ENCODE data around the gene FGD5. TPM values are rescaled to one million over a fixed set of nuclear protein-coding genes. Genes with fewer than 3 reads are reported as not detected.

FGD5 gene
- polyA plus RNA-seq, 1 of the 3 experiments (the other 2 are of a cell fraction): not detected

- Histone ChIP-seq H3F3A (replicated peaks; ENCODE audit: insufficient read depth) (no peaks in the 10 kb centered on the region), H3K36me3 (replicated peaks in 1 of 2; ENCODE audit: control insufficient read depth in 1 of 2, insufficient read depth in 2 of 2, low read length in 1 of 2) (no peaks in the 10 kb centered on the region), H3K4me2 (no peak overlapping the region), H3K27me3 (ENCODE audit: insufficient read depth) (no peaks in the 10 kb centered on the region), H3K27ac (ENCODE audit: low read depth in 2 of 2, low read length in 1 of 2) (no peak overlapping the region), H3K9ac (no peak overlapping the region), H3K9me3 (no peaks in the 10 kb centered on the region), H3K4me1 (ENCODE audit: control insufficient read depth in 1 of 2, insufficient read depth in 2 of 2, low read depth in 1 of 2, low read length in 1 of 2) (peaks cover 0 to 14% of the 10 kb centered on the region in 2 experiments; a peak in 1 of 4 replicates), H3K4me3 (ENCODE audit: low read depth in 2 of 2, low read length in 1 of 2) (no peak overlapping the region), H3K9me2 (no peaks in the 10 kb centered on the region), H2AFZ (ENCODE audit: low read depth) (no peak overlapping the region), H4K20me1 (ENCODE audit: insufficient read depth) (no peaks in the 10 kb centered on the region), H3K79me2 (ENCODE audit: insufficient read depth) (no peaks in the 10 kb centered on the region)
- TF ChIP-seq TCF12 (IDR thresholded peaks at IDR 0.05): no peak
- CTCF ChIA-PET: no interaction called here
- WGBS (ENCODE audit: low lambda C conversion rate): 61% methylated on average over 5 of the region's 5 CpGs
- DNase-seq: no peak
- POLR2A ChIA-PET: no interaction called here
Measured at GRCh38 chr3:14883226-14883625, 64.5 kb downstream of the FGD5 start.

GRCh38 chr3:14884665-14885064 lies 65.9 kb downstream of the FGD5 start:
- H4K20me1 ChIP-seq (ENCODE audit: insufficient read depth): no peaks in the 10 kb centered on the region

More at GRCh38 chr3:14884665-14885064, 65.9 kb downstream of the FGD5 start:
- POLR2A ChIA-PET: no interaction called here
- no peak overlapping the region for H3K27ac ChIP-seq (ENCODE audit: low read depth in 2 of 2, low read length in 1 of 2)
- peaks cover 0 to 8% of the 10 kb centered on the region in 2 experiments; a peak in 1 of 4 replicates for H3K4me1 ChIP-seq (ENCODE audit: control insufficient read depth in 1 of 2, insufficient read depth in 2 of 2, low read depth in 1 of 2, low read length in 1 of 2)
- H2AFZ ChIP-seq (ENCODE audit: low read depth): no peak overlapping the region
- no peaks in the 10 kb centered on the region for H3K79me2 ChIP-seq (ENCODE audit: insufficient read depth)
- H3K9me3 ChIP-seq: no peaks in the 10 kb centered on the region
- no peaks in the 10 kb centered on the region for H3F3A ChIP-seq (replicated peaks; ENCODE audit: insufficient read depth)
- H3K9me2 ChIP-seq: no peaks in the 10 kb centered on the region
- H3K4me3 ChIP-seq (ENCODE audit: low read depth in 2 of 2, low read length in 1 of 2): no peak overlapping the region
- H3K4me2 ChIP-seq: no peak overlapping the region
- CTCF ChIA-PET: no interaction called here
- no peaks in the 10 kb centered on the region for H3K36me3 ChIP-seq (replicated peaks in 1 of 2; ENCODE audit: control insufficient read depth in 1 of 2, insufficient read depth in 2 of 2, low read length in 1 of 2)
- TF ChIP-seq REST (IDR thresholded peaks at IDR 0.05; ENCODE audit: low read depth, low read length): no peak
- no peak for TF ChIP-seq RFX5 (IDR thresholded peaks at IDR 0.05; ENCODE audit: low read length)
- TF ChIP-seq IRF3 (IDR thresholded peaks at IDR 0.05; ENCODE audit: low read depth, low read length): no peak
- TF ChIP-seq TCF12 (IDR thresholded peaks at IDR 0.05): no peak
- TF ChIP-seq FOXM1 (IDR thresholded peaks at IDR 0.05; ENCODE audit: low read depth): no peak
- TF ChIP-seq RCOR1 (IDR thresholded peaks at IDR 0.05; ENCODE audit: low read length): no peak
- no peak for TF ChIP-seq POLR2AphosphoS5 (IDR thresholded peaks at IDR 0.05; ENCODE audit: low read depth, low read length)
- TF ChIP-seq MAX (IDR thresholded peaks at IDR 0.05; ENCODE audit: low read depth): no peak
- TF ChIP-seq MXI1 (IDR thresholded peaks at IDR 0.05; ENCODE audit: low read depth, low read length): no peak
- no peak for TF ChIP-seq YY1 (IDR thresholded peaks at IDR 0.05; ENCODE audit: low read depth)
- no peak for TF ChIP-seq NRF1 (IDR thresholded peaks at IDR 0.05; ENCODE audit: low read depth, low read length)
- TF ChIP-seq JUND (IDR thresholded peaks at IDR 0.05): no peak
- no peak for TF ChIP-seq CHD2 (IDR thresholded peaks at IDR 0.05; ENCODE audit: low read length, partially characterized antibody)
- TF ChIP-seq PBX3 (IDR thresholded peaks at IDR 0.05): no peak
- TF ChIP-seq SMC3 (IDR thresholded peaks at IDR 0.05; ENCODE audit: low read depth, low read length): no peak
- no peak for TF ChIP-seq SIN3A (IDR thresholded peaks at IDR 0.05; ENCODE audit: borderline replicate concordance, low read depth, low read length)
- no peak for TF ChIP-seq ELF1 (IDR thresholded peaks at IDR 0.05)
- no peak for TF ChIP-seq ZBTB33 (IDR thresholded peaks at IDR 0.05; ENCODE audit: borderline replicate concordance, low read depth)
- TF ChIP-seq USF2 (IDR thresholded peaks at IDR 0.05; ENCODE audit: borderline replicate concordance, low read depth, low read length): no peak
- 62% methylated on average over 11 of the region's 11 CpGs for WGBS (ENCODE audit: low lambda C conversion rate)
- H3K27me3 ChIP-seq (ENCODE audit: insufficient read depth): no peaks in the 10 kb centered on the region; the same call in 1 of the 2 replicates
- no peak for DNase-seq
- no peak overlapping the region for H3K9ac ChIP-seq

All from SK-N-SH (cell line).